ENCODE results near the gene TMEM132C.

GRCh38 chr12:128240745-128241144 is 26.2 kb upstream of the TMEM132C start:
- TF ChIP-seq CTCF (IDR thresholded peaks at IDR 0.05), result no peak
- no peak for TF ChIP-seq POLR2A (IDR thresholded peaks at IDR 0.05)

Measured in right lobe of liver (tissue), 4 donors.